SK-N-MC (cell line): Measurements from ENCODE around the gene PAX2.

Experiments
- DNase-seq: peaks from one replicate; pipeline ENCODE4 v3.0.0-alpha.2; 2011; ENCODE audit warnings: low read depth, low spot score
- H3K27ac ChIP-seq: fragments of 200-600 bp; sonication (generic); 2 replicates; pipeline ENCODE4 v1.5.1; 2016; ENCODE audit warnings: mixed run types
- H3K36me3 ChIP-seq: fragments of 200-600 bp; sonication (generic); 2 replicates; pipeline ENCODE4 v1.6.1; 2017; ENCODE audit warnings: antibody characterized with exemption, low read length, mixed read lengths; ENCODE audit not compliant: insufficient read depth
- H3K4me3 ChIP-seq: fragments of 200-600 bp; sonication (generic); 2 replicates; pipeline ENCODE4 v1.5.1; 2016
- H3K9ac ChIP-seq: fragments of 200-600 bp; sonication (generic); 2 replicates; pipeline ENCODE4 v1.8.0; 2017; ENCODE audit warnings: mixed run types, mixed read lengths; ENCODE audit not compliant: insufficient read length
- H3K9me3 ChIP-seq: fragments of 200-600 bp; sonication (generic); 2 replicates; pipeline ENCODE4 v1.6.1; 2017; ENCODE audit warnings: low read depth, mild to moderate bottlenecking, antibody characterized with exemption, low read length, moderate library complexity, mixed read lengths
- EZH2 ChIP-seq: fragments of 200-600 bp; sonication (generic); IDR thresholded peaks from one replicate; pipeline ENCODE4 v1.6.1; 2017; ENCODE audit warnings: antibody characterized with exemption
- FOXP2 ChIP-seq: optimal IDR thresholded peaks from 2 replicates; pipeline ENCODE3; 2011; ENCODE audit warnings: mild to moderate bottlenecking, moderate library complexity; ENCODE audit not compliant: insufficient read depth; ENCODE audit errors: extremely low read length, control extremely low read depth
- POLR2AphosphoS5 ChIP-seq: IDR thresholded peaks from 2 replicates; pipeline ENCODE4 v1.6.1; 2012; ENCODE audit warnings: mild to moderate bottlenecking, low read depth, low read length, borderline replicate concordance

The PAX2 gene

DNA sequence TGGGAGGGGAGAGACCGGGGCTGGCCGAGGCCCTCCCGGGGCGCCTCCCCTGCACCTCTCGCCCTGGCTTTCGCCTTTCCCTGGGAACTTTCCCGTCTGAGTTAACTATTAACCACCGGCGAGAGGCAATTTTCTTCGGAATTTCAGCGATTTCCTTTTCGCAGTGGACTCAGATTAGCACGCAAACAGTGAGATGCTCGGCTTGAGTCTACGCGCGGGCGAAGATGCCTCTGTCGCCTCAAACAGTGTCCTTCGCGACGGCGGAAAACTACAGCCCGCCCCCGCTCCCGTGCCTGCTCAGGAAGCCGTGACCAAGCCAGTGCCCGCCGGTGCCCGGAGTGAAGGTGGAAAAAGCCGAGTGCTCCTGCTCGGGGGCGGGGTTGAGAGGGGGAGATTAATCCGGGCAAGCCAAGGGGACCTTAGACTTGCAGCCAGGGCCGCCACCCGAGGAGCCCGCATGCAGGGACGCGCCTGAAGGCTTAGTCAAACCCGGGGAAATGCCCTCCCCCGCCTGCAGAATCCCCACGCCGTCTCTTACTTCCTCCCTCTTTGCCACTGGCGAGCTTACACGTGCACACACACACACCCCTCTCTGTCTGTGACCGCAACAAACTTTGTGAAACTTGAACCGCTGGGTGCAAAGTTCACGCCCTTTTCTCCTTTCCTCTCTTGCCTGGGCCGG lies 14.5 kb upstream of the PAX2 start:
- Histone ChIP-seq H3K4me3 (no peak overlapping the region), H3K9ac (no peak overlapping the region), H3K36me3 (no peaks in the 10 kb centered on the region), H3K9me3 (no peaks in the 10 kb centered on the region), H3K27ac (no peak overlapping the region)
- DNase-seq = no peak
- TF ChIP-seq POLR2AphosphoS5 (no peak), FOXP2 (no peak), EZH2 (no peak)

- no peak overlapping the region for H3K9ac ChIP-seq
- H3K36me3 ChIP-seq = no peaks in the 10 kb centered on the region
- TF ChIP-seq EZH2 = no peak
- no peak for TF ChIP-seq FOXP2
- no peak for TF ChIP-seq POLR2AphosphoS5
- no peaks in the 10 kb centered on the region for H3K9me3 ChIP-seq
- no peak for DNase-seq
- H3K4me3 ChIP-seq = no peak overlapping the region
- H3K27ac ChIP-seq = no peak overlapping the region
These were observed 13.8 kb upstream of the PAX2 start for GRCh38 chr10:100731407-100732240.

DNA sequence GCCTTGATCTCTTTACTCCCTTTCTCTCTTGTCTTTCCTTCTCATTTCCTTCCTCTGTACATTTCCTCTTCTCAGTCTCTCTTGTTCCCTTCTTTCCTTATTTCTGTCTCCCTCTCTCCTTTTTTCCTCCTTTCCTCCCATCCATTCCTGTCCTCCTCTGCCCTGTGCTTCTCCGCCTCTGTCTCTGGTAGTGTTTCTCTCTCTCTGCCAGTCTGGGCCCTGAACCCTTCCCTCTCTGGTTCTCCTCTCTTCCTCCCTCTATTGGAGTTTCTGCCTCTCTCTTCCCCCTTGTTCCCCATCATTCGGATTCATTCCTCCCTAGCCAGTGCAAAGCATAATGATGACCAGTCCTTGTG lies 13.2 kb upstream of the PAX2 start:
- H3K36me3 ChIP-seq = no peaks in the 10 kb centered on the region
- no peak overlapping the region for H3K9ac ChIP-seq
- no peak for DNase-seq
- no peak overlapping the region for H3K27ac ChIP-seq
- no peak overlapping the region for H3K4me3 ChIP-seq
- H3K9me3 ChIP-seq = no peaks in the 10 kb centered on the region
- TF ChIP-seq EZH2 (no peak), FOXP2 (no peak), POLR2AphosphoS5 (no peak)

GRCh38 chr10:100733329-100733728 lies 12.1 kb upstream of the PAX2 start:
- no peaks in the 10 kb centered on the region for H3K9me3 ChIP-seq
- H3K4me3 ChIP-seq = no peak overlapping the region
- no peak for DNase-seq
- H3K9ac ChIP-seq = no peak overlapping the region
- no peak overlapping the region for H3K27ac ChIP-seq
- H3K36me3 ChIP-seq = no peaks in the 10 kb centered on the region
- no peak for TF ChIP-seq POLR2AphosphoS5
- TF ChIP-seq FOXP2 = no peak
- TF ChIP-seq EZH2 = no peak

- Histone ChIP-seq H3K9ac (no peak overlapping the region), H3K36me3 (no peaks in the 10 kb centered on the region), H3K4me3 (no peak overlapping the region), H3K27ac (no peak overlapping the region), H3K9me3 (no peaks in the 10 kb centered on the region)
- DNase-seq = no peak
- TF ChIP-seq POLR2AphosphoS5 = no peak
- TF ChIP-seq EZH2 = no peak
- TF ChIP-seq FOXP2 = no peak
These were observed 10.9 kb upstream of the PAX2 start for GRCh38 chr10:100734295-100735086.

GRCh38 chr10:100735087-100735336 lies 10.4 kb upstream of the PAX2 start:
- DNase-seq = no peak
- Histone ChIP-seq H3K36me3 (no peaks in the 10 kb centered on the region), H3K9ac (no peak overlapping the region), H3K4me3 (no peak overlapping the region), H3K27ac (no peak overlapping the region), H3K9me3 (no peaks in the 10 kb centered on the region)
- TF ChIP-seq EZH2 (no peak), FOXP2 (no peak), POLR2AphosphoS5 (no peak)

GRCh38 chr10:100735337-100736143 lies 9.8 kb upstream of the PAX2 start:
- no peak for DNase-seq
- TF ChIP-seq FOXP2 (no peak), EZH2 (no peak), POLR2AphosphoS5 (no peak)
- Histone ChIP-seq H3K4me3 (no peak overlapping the region), H3K9ac (no peak overlapping the region), H3K9me3 (no peaks in the 10 kb centered on the region), H3K27ac (no peak overlapping the region), H3K36me3 (no peaks in the 10 kb centered on the region)
